SJSA1 (cell line): ENCODE data around the gene CHDH. TPM values are rescaled to one million over a fixed set of nuclear protein-coding genes. Genes with fewer than 3 reads are reported as not detected.
A peak's percentile ranks its signal among the peaks of the same experiment; 100 is the strongest.

Experiments used
- DNase-seq, 2 experiments: peaks; one replicate each; pipeline ENCODE4 v3.0.0-alpha.2; 2015 to 2020; ENCODE audit warnings: low spot score in 2 of 2, low read depth in 1 of 2
- H3K27ac ChIP-seq: fragments of 250-450 bp; sonication (Bioruptor Pico); 2 replicates; pipeline ENCODE4 v1.5.1; 2020; ENCODE audit warnings: mild to moderate bottlenecking, moderate library complexity
- H3K27me3 ChIP-seq: fragments of 250-450 bp; sonication (Bioruptor Pico); replicated peaks from 2 replicates; pipeline ENCODE4 v1.5.1; 2020; ENCODE audit warnings: mild to moderate bottlenecking, moderate library complexity
- H3K36me3 ChIP-seq: fragments of 250-450 bp; sonication (Bioruptor Pico); 2 replicates; pipeline ENCODE4 v1.5.1; 2020; ENCODE audit warnings: mild to moderate bottlenecking
- H3K4me1 ChIP-seq: fragments of 250-450 bp; sonication (Bioruptor Pico); replicated peaks from 2 replicates; pipeline ENCODE4 v1.6.1; 2021; ENCODE audit warnings: mild to moderate bottlenecking
- H3K4me3 ChIP-seq: fragments of 250-450 bp; sonication (Bioruptor Pico); 2 replicates; pipeline ENCODE4 v1.5.1; 2020; ENCODE audit warnings: mild to moderate bottlenecking
- H3K9me3 ChIP-seq: fragments of 250-450 bp; sonication (Bioruptor Pico); replicated peaks from 2 replicates; pipeline ENCODE4 v1.5.1; 2020; ENCODE audit warnings: mild to moderate bottlenecking
- total RNA-seq: library from RNA; depleted of rRNA; stranded (reverse); fragments of >200 nt; shearing (Covaris generic); gene quantifications from 2 replicates; pipeline ENCODE4 v1.2.3, GENCODE V29; 2014

Gene CHDH
- total RNA-seq, 1 experiment from 2014 or later = not detected

GRCh38 chr3:53804697-53805462 lies 41.3 kb downstream of the CHDH start:
- H3K27me3 ChIP-seq = no peaks in the 10 kb centered on the region
- no peaks in the 10 kb centered on the region for H3K4me1 ChIP-seq
- H3K27ac ChIP-seq = no peak overlapping the region
- no peaks in the 10 kb centered on the region for H3K36me3 ChIP-seq
- H3K9me3 ChIP-seq = no peaks in the 10 kb centered on the region
- no peak overlapping the region for H3K4me3 ChIP-seq
- peak in 1 of 2 experiments; percentile 5 for DNase-seq

DNA sequence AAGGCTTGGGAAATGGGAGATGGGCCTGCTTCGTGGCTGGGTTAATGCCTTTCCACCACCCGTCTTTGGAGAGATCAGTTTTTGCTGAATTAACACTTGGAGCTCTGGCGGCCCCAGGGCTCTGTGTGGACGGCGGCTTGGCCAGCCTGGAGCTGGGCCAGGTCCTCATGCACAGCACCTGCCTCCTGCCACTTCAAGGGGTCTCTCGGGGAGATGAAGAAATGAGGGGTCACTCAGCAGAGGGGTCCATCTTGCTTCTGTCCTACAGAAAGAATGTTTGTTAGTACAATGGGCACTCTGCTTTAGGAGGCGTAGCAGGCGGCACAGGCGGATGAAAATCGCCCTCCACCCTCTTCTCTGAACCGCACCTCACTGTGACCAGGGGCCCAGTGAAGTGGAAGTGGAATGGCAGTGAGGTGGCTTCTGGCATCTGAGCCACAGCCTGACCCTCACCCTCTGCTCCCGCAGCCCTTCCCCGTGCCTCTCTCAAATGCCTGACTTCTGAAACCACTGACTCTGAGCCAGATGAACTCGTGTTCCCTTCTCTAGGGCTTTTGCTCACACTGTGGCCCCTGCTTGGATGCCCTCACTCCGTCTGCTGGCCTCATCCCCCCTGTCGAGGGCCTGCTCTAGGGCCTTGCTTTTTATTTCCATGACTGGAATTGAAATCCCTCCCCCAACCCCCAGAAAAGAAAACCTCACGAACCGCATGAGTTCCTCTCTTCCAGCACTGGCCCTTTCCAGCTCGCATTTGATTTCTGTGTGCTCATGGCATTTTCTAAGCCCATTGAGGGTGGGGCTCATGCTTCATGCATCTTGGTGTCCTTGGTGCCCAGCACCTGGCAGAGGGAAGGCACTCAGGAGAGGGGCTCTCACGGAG lies 42.2 kb downstream of the CHDH start:
- DNase-seq = no peak
- H3K4me3 ChIP-seq = no peak overlapping the region
- no peaks in the 10 kb centered on the region for H3K36me3 ChIP-seq
- H3K27ac ChIP-seq = no peak overlapping the region
- no peaks in the 10 kb centered on the region for H3K4me1 ChIP-seq
- no peaks in the 10 kb centered on the region for H3K9me3 ChIP-seq
- no peaks in the 10 kb centered on the region for H3K27me3 ChIP-seq

DNA sequence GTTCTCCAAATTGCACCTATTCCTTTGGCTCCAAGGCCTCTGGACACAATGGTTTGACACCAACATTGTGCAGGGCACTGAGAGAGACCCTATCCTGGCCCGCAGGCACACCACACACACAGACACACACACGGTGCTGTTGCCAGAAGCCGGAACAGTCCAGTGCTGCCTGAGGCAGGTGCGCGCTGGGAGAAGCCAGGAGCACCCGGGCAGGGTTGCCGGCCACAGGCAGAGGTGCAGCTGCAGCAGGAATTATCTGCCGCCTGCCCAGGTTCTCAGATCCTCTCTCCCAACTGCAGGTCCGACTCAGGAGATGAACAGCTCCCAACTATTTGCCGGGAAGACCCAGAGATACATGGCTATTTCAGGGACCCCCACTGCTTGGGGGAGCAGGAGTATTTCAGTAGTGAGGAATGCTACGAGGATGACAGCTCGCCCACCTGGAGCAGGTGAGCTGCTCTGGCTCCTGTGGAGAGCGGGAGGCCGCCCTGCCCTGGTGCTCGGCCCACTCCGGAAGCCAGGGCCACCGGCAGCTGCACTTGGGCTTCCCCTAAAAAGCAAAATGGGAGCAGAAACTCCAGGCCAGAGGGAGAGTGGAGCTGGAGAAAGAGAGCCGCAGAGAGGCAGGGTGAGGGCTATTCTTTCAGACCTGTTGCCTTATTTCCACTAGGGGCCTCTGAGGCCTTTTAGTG lies 42.9 kb downstream of the CHDH start:
- no peak for DNase-seq
- H3K9me3 ChIP-seq = no peaks in the 10 kb centered on the region
- H3K36me3 ChIP-seq = no peaks in the 10 kb centered on the region
- H3K27me3 ChIP-seq = no peaks in the 10 kb centered on the region
- no peaks in the 10 kb centered on the region for H3K4me1 ChIP-seq
- no peak overlapping the region for H3K27ac ChIP-seq
- no peak overlapping the region for H3K4me3 ChIP-seq

DNA sequence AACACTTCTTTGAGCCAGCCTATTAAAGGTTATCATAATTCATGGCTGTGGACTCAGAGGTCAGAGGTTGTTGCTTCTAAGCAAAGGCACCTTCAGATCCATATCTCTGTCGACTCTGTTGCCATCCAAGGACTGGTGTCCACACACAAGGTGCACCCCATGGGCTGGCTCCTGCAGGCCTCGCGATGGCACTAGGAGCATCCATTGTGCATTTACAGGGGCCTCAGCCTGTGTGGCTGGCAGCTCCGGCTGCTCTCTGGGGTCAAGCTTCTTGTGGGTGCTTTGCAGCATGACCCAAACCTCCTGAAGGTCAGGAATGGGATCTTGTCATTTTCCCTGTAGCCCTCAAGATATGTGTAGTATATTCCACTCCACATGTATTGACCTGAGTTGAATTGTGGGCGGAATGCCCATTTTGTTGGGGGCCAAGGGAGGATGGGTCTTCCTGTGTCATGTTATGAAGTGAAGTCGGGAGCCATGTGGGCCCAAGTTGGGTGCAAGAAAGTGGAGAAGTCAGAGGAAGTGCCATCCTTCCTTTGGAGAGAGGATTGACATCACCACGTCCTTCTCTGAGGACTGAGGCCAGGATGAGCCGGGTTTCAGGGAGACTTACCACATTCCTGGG lies 43.9 kb downstream of the CHDH start:
- Histone ChIP-seq H3K27ac (no peak overlapping the region), H3K36me3 (no peaks in the 10 kb centered on the region), H3K4me1 (no peaks in the 10 kb centered on the region), H3K9me3 (no peaks in the 10 kb centered on the region), H3K4me3 (no peak overlapping the region), H3K27me3 (no peaks in the 10 kb centered on the region)
- DNase-seq = no peak

DNA sequence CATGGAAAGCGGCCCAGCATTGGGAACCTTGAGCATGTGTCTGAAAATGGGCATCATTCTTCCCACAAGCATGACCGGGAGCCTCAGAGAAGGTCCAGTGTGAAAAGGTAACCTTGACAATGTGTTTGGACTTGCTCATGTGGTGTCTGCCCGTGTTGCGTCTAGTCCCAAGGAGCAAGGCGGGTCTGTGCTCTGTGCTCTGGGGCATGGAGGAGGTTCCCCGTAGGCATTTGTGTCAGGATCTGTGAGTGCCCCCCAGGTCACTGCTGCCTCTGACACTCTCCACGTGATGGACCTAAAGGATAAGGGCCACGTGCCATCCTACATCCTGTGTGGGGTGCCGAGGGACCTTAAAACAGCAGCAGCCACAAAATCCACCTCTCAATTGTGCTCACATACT lies 44.9 kb downstream of the CHDH start:
- H3K4me1 ChIP-seq = no peaks in the 10 kb centered on the region
- H3K4me3 ChIP-seq = no peak overlapping the region
- H3K27ac ChIP-seq = no peak overlapping the region
- no peaks in the 10 kb centered on the region for H3K36me3 ChIP-seq
- DNase-seq = no peak
- no peaks in the 10 kb centered on the region for H3K27me3 ChIP-seq
- H3K9me3 ChIP-seq = no peaks in the 10 kb centered on the region

- Histone ChIP-seq H3K4me1 (no peaks in the 10 kb centered on the region), H3K27ac (no peak overlapping the region), H3K36me3 (no peaks in the 10 kb centered on the region), H3K27me3 (no peaks in the 10 kb centered on the region), H3K9me3 (no peaks in the 10 kb centered on the region), H3K4me3 (no peak overlapping the region)
- DNase-seq = no peak
Observed at GRCh38 chr3:53800041-53800906, 45.9 kb downstream of the CHDH start.

- Histone ChIP-seq H3K36me3 (no peaks in the 10 kb centered on the region), H3K4me1 (no peaks in the 10 kb centered on the region), H3K9me3 (no peaks in the 10 kb centered on the region), H3K27me3 (no peaks in the 10 kb centered on the region), H3K4me3 (no peak overlapping the region), H3K27ac (no peak overlapping the region)
- DNase-seq = no peak
Observed at GRCh38 chr3:53799338-53799865, 46.8 kb downstream of the CHDH start.

DNA sequence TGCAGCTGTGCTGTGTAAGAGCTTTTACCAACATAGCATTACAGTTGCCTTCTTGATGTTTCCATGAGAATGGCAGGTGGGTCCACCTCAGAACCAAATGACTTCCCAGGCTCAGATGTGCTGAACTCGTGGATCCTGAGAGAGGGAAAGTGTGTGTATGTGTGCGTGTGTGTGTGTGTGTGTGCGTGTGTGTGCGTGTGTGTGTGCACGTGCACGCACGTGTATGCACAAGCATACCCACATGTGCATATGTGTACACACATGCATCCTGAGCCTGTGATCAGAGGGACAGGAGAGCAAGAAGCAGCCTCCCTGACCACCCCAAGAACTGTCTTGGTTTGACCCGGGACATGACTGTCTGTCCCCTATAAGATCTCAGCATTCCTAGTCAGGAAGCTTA lies 48.1 kb downstream of the CHDH start:
- Histone ChIP-seq H3K27ac (no peak overlapping the region), H3K27me3 (no peaks in the 10 kb centered on the region)

DNA sequence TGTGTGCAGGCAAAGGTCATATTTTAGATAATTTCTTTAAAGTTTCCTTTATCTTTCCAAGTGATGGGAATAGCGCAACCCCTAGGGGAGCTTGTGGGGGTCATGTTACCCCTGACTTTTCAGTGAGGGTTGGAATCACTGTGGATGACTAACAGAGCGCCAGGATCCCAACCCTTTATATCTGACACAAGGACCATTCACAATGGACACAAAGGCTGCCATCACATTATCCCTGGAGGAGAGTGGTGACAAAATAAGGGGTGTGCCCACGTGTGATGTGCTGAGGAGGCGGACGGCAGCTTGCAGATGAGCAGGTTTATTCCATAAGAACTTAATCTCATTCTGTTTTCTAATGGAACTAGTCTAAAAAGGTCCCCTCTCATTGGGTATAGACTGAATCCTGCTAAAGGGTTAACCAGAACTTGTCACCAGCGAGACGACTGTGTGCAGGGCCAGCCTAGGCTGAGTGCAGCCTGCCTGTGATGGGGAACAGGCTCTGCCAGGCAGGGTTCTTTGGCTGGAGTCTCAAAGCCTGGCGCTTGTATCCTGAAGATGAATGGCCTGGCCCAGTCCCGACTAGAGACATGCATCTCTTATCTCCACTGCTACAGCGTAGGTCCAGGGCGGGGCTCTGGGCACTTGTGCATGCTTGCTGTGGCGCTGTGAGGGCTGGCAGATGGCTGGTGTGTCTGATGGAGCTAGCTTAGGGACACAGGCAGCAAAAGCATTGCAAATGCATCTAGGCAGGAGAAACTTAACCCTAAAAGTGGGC lies 50.2 kb downstream of the CHDH start:
- DNase-seq = no peak
- no peaks in the 10 kb centered on the region for H3K36me3 ChIP-seq

More for the DNA sequence above, 48.1 kb downstream of the CHDH start:
- Histone ChIP-seq H3K4me3 (no peak overlapping the region), H3K4me1 (no peaks in the 10 kb centered on the region), H3K36me3 (no peaks in the 10 kb centered on the region), H3K9me3 (no peaks in the 10 kb centered on the region)
- DNase-seq = no peak

DNA sequence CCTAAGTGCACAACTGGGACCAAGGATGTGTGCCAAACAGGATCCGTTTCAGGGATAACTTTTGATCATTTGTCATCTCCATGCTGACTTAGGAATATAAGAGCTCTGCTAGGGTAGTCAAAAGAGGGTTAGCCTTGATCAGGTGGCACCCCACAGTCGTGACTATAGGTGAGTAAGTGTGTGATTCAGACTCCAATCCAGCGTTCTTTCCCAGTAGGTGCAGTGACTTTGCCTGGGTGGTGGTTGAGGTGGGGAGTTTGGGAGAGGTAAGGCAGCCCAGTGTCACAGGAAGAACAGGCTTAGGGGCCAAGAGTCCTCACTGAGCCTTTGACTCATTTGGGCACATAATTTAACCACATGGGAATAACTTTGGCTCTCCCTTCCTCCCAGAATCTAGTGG lies 51.0 kb downstream of the CHDH start:
- H3K36me3 ChIP-seq = no peaks in the 10 kb centered on the region
- no peaks in the 10 kb centered on the region for H3K4me1 ChIP-seq
- DNase-seq = no peak
- H3K9me3 ChIP-seq = no peaks in the 10 kb centered on the region
- no peaks in the 10 kb centered on the region for H3K27me3 ChIP-seq
- H3K27ac ChIP-seq = no peak overlapping the region
- H3K4me3 ChIP-seq = no peak overlapping the region

More for the DNA sequence above, 50.2 kb downstream of the CHDH start:
- Histone ChIP-seq H3K4me3 (no peak overlapping the region), H3K9me3 (no peaks in the 10 kb centered on the region), H3K4me1 (no peaks in the 10 kb centered on the region), H3K27me3 (no peaks in the 10 kb centered on the region), H3K27ac (no peak overlapping the region)

GRCh38 chr3:53794597-53794996 lies 51.6 kb downstream of the CHDH start:
- no peaks in the 10 kb centered on the region for H3K36me3 ChIP-seq
- DNase-seq = no peak

DNA sequence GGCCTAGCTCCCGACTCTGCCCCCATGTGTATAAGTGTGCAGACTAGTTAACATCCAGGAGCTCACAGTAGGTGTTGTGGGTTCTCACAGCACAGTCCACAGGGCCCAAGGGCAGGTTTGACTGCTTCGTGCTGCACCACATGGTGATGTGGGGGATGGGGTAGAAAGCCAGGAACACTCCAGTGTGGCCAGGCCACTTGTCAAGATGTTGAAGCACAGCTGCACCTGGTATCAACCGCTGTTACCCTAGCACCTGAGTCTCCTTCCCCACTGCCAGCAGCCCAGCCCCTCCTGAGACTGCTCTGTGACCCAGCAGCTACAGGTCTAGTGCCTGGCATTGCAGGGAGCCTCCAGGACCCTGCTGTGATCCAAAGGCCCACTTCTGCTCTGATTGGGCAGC lies 53.4 kb downstream of the CHDH start:
- DNase-seq = no peak
- no peaks in the 10 kb centered on the region for H3K27me3 ChIP-seq

More at GRCh38 chr3:53794597-53794996, 51.6 kb downstream of the CHDH start:
- Histone ChIP-seq H3K9me3 (no peaks in the 10 kb centered on the region), H3K4me1 (no peaks in the 10 kb centered on the region), H3K27ac (no peak overlapping the region), H3K4me3 (no peak overlapping the region), H3K27me3 (no peaks in the 10 kb centered on the region)

More for the DNA sequence above, 53.4 kb downstream of the CHDH start:
- Histone ChIP-seq H3K27ac (no peak overlapping the region), H3K4me1 (no peaks in the 10 kb centered on the region), H3K36me3 (no peaks in the 10 kb centered on the region), H3K9me3 (no peaks in the 10 kb centered on the region), H3K4me3 (no peak overlapping the region)
